Duodenal mucosa (tissue), 2 donors: Measurements from ENCODE around the gene ITGB2.

Source experiments
- H3K27ac ChIP-seq: one replicate; pipeline ENCODE4 v1.7.0; 2013; ENCODE audit warnings: low read depth, low read length
- H3K27me3 ChIP-seq, 2 donors: one replicate each; pipeline ENCODE4 v1.7.0; 2013; ENCODE audit warnings: low read length in 2 of 2, control low read depth in 1 of 2; ENCODE audit not compliant: insufficient read depth in 2 of 2, control insufficient read depth in 1 of 2
- H3K36me3 ChIP-seq, 2 donors: one replicate each; pipeline ENCODE4 v1.7.0; 2013; ENCODE audit warnings: low read length in 2 of 2, control low read depth in 1 of 2; ENCODE audit not compliant: insufficient read depth in 2 of 2, control insufficient read depth in 1 of 2
- H3K4me1 ChIP-seq, 2 donors: one replicate each; pipeline ENCODE4 v1.7.0; 2013; ENCODE audit warnings: low read length in 2 of 2, control low read depth in 1 of 2; ENCODE audit not compliant: insufficient read depth in 2 of 2, control insufficient read depth in 1 of 2
- H3K4me3 ChIP-seq, 2 donors: one replicate each; pipeline ENCODE4 v1.7.0; 2013; ENCODE audit warnings: low read length in 2 of 2, low read depth in 1 of 2
- H3K9ac ChIP-seq, 2 donors: one replicate each; pipeline ENCODE4 v1.7.0; 2013; ENCODE audit warnings: low read length in 2 of 2, low read depth in 1 of 2
- H3K9me3 ChIP-seq, 2 donors: one replicate each; pipeline ENCODE4 v1.7.0; 2013; ENCODE audit warnings: low read length in 2 of 2, control low read depth in 1 of 2; ENCODE audit not compliant: control insufficient read depth in 1 of 2

Gene ITGB2

DNA sequence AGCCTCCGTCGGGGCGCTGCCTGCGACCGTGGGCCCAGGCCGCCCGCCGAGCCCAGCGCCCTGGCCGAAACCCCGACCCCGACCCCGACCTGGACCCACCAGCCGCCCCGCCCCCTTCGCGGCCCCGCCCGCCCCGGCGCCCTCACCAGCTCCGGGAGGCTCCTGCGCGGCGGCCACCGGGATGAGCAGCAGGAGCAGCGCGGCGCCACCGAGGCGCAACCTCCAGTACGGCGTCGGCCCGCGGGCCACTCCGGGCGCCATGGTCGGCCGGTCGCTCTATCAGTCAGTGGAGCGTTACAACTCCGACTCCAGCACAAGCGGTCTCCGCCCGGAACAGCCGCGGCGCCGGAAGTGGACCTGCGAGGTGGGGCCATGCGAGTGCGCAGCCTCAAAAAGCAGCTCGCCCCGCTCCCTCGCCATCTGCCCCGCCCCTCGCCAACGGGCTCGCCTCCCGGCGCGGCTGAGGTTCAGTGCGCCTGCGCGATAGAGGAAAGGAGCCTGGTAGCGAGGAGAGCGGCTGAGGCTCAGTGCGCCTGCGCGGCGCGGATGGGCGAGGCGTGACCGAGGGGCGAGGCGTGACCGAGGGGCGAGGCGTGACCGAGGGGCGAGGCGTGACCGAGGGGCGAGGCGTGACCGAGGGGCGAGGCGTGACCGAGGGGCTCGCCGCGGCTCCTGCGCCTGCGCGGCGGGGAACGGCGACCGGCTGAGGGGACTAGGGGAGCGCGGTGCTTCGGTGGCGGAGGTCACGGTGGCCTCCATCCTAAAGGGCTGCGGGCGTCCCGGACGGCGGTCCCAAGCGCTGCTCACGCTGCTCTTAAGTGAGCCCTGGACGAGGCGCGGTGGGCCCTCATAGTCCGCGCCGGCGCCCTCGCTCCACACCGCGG is 47.1 kb downstream of the ITGB2 start, which contains the start of gene PTTG1IP:
TSS of gene PTTG1IP (minus strand) at position 335 of the 884 bp plus-strand sequence. CDS start at position 261, 74 bp downstream.
- Histone ChIP-seq H3K36me3 (no peaks in the 10 kb centered on the region), H3K9ac (peak within 1 kb of the TSS; percentile 86 to 88), H3K9me3 (no peaks in the 10 kb centered on the region), H3K27me3 (no peaks in the 10 kb centered on the region), H3K4me1 (peaks cover 36 to 65% of the 10 kb centered on the region in 2 donors), H3K4me3 (peak within 1 kb of the TSS; percentile 80 to 91), H3K27ac (peak within 1 kb of the TSS; percentile 84)

DNA sequence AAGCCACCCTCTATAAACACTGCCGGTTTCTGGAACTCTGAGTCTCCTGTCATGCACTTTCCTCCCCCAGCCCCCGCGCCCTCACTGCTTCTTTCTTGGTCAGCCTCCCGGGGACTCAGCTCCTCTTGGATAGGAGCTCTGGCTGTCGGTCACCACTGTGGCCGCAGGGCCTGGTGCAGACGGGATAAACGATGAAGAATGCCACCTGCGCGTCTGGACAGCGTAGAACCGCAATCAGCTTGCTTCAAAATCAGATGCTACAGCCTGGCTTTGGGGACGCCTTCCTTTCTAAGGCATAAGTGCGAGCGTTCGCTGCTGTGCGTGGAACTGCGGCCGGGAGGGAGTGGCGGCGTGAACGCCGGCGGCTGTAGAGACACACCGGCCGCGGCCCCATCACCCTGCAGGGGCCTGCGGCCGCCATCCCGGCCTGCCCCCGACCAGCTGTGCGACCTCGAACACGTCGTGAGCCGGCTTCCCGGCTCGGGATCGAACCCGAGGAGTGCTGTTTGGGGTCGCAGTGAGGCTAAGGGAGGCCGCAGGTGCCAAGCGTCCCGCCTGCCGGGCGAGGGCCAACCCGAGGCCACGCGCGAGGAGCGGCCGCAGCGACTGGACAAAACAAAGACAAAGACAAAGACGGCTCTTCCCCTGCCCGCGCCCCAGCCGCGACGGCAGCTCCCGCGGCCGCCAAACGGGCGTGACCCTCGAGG is 47.9 kb downstream of the ITGB2 start:
- Histone ChIP-seq H3K4me1 (peaks cover 36 to 67% of the 10 kb centered on the region in 2 donors), H3K9me3 (no peaks in the 10 kb centered on the region), H3K27me3 (no peaks in the 10 kb centered on the region), H3K4me3 (peak overlapping the region; percentile 80 to 91), H3K27ac (peak overlapping the region; percentile 71), H3K9ac (peak overlapping the region; percentile 76 to 86), H3K36me3 (no peaks in the 10 kb centered on the region)

DNA sequence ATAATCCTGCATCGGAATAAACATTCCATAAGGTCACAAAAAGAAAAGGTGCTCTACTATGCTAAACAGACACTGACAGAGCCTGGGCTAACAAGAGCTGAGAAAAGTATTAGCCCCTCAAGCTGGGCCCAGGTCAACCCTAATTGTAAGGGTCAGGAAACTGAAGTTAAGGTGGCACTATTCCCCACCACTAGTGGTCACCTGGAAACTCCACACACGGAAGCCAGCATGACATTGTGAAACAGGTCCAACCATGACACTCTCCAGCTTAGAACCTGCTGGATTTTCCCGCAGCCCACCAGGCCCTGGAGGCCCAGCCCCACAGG is 48.4 kb downstream of the ITGB2 start:
- Histone ChIP-seq H3K27me3 (no peaks in the 10 kb centered on the region), H3K4me1 (peaks cover 36 to 71% of the 10 kb centered on the region in 2 donors), H3K27ac (peak overlapping the region; percentile 15), H3K4me3 (peak overlapping the region; percentile 80 to 91), H3K36me3 (no peaks in the 10 kb centered on the region), H3K9ac (peak overlapping the region; percentile 76 to 86), H3K9me3 (no peaks in the 10 kb centered on the region)

DNA sequence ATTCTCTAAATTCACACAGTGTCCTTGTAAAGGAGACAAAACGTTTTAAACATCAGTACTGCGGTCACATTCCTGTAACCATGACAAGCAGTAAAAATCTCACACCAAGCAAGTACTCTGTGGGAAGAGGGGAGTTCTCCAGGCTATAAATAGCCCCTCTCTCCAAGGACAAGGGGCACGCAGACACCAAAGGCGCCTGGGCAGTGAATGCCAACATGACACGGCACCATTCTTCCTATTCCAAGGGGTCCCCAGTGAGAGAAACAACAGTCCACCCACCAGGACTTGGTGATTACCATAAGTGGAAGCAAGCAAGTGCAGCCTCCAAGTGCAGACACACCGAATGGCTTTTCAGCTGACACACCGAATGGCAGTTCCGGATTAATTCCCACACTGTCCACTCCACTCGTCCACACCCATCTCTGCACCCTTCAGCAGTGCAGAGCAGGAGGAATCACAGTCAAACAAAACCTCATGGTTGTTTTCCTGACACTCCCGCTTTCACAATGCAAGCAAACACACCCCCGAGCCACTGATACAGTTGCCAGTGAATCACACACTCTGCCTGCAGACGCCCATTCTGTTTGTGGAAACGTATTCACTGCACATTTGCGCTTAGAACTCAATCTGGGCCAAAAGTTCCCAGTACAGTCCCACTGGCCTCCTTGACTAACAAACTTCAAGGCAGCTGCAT is 49.0 kb downstream of the ITGB2 start:
- H3K27me3 ChIP-seq, result no peaks in the 10 kb centered on the region
- peak overlapping the region; percentile 15 for H3K27ac ChIP-seq
- no peaks in the 10 kb centered on the region for H3K9me3 ChIP-seq
- peak overlapping the region; percentile 80 to 91 for H3K4me3 ChIP-seq
- H3K4me1 ChIP-seq, result peaks cover 39 to 74% of the 10 kb centered on the region in 2 donors
- peaks cover 0 to 4% of the 10 kb centered on the region in 2 donors for H3K36me3 ChIP-seq
- H3K9ac ChIP-seq, result peak overlapping the region; percentile 76 to 86

DNA sequence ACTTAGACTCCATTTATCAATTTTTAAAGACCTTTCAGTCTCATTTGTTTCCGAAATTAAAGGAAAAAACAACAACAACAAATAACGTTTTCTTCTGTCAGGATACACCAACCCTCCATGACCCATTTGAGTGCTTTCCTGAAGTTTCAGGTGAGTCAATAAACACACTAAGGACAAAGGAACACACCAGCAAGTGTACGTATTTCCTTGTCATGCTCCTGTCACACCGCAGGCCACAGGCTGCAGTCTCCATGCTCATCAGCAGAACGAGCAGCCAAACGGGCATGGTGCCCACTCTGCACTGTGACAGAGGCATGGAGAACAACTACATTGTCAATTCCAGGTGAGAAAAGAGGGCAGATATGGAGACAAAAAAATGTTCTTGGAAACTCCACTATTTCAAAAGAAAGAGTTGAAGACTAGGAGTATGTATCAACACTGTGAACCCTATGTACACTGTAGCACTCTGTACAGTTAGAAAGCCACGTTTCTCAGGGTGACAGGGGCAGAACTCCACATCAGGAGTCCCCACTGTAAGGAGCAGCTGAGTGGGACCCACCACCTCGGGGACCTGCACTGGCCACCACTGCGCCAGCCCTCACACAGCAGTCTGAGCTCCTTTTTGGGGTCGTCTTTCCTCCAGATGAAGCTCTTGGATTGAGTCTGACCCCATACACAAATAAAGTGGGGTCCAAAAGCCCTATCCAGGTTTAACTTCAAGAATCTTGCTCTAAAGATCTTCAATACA is 49.8 kb downstream of the ITGB2 start:
- peak overlapping the region; percentile 30 for H3K27ac ChIP-seq
- peaks cover 47 to 81% of the 10 kb centered on the region in 2 donors for H3K4me1 ChIP-seq
- peak overlapping the region in 1 of 2 donors; percentile 0 for H3K9ac ChIP-seq

DNA sequence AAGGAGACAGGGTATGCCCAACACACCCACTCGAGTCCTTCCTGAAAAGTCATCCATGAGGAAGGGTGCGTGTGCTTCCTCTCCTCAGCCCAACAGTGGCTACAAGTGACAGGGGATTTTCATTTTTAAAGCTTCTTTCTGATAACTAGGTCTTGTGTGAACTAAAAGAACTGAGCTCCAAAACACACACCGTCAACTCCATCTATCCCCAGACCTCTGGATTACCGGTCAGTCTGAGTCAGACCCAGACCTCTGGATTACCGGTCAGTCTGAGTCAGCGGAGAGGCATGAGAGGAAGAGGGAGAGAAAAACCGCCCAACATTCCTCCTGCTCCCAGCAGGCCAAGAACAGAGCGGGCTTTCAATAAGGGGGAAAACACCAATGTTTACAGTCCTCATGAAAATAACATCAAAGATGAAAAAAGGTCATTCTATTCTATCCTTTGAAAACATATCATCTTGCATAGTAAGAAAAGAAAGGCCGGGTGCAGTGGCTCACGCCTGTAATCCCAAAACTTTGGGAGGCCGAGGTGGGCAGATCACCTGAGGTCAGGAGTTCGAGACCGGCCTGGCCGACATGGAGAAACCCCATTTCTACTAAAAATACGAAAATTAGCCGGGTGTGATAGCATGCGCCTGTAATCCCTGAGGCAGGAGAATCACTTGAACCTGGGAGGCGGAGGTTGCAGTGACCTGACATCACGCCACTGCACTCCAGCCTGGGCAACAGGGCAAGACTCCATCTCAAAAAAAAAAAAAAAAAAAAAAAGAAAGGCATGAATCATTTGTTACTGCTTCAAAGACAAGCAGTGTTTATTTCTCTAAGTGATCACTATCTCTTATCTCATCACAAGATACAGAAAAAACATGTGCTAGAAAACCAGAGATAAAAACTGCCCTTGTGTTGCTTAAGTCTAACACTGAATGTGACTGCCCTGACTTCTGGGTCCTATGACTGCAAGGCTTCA is 50.6 kb downstream of the ITGB2 start:
- Histone ChIP-seq H3K36me3 (peaks cover under 1 to 11% of the 10 kb centered on the region in 2 donors), H3K27me3 (no peaks in the 10 kb centered on the region), H3K9ac (peak overlapping the region in 1 of 2 donors; percentile 0), H3K4me3 (peak overlapping the region; percentile 4 to 91), H3K9me3 (no peaks in the 10 kb centered on the region), H3K27ac (no peak overlapping the region), H3K4me1 (peaks cover 55 to 81% of the 10 kb centered on the region in 2 donors)

More for the DNA sequence above, 49.8 kb downstream of the ITGB2 start:
- no peaks in the 10 kb centered on the region for H3K27me3 ChIP-seq
- peaks cover 0 to 4% of the 10 kb centered on the region in 2 donors for H3K36me3 ChIP-seq
- H3K4me3 ChIP-seq, result peak overlapping the region; percentile 80 to 91
- no peaks in the 10 kb centered on the region for H3K9me3 ChIP-seq

DNA sequence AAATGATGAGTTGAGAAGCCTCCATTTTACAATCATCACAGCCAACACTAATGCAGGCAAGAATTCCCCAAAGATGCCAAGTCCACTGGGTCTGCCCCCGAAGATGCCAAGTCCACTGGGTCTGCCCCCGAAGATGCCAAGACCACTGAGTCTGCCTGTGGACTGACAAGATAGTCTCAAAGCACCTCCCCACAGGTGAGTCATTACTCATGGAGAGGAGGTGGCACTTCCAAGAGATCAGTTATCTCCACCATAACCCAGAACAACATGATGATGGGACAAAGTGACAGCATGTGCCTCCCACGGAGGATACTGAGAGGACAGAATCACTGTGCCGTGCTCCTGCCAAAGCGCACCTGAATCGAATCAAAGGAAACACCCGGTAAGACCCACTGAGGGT is 52.0 kb downstream of the ITGB2 start:
- H3K36me3 ChIP-seq, result peaks cover 7 to 22% of the 10 kb centered on the region in 2 donors
- no peaks in the 10 kb centered on the region for H3K27me3 ChIP-seq
- no peak overlapping the region for H3K4me3 ChIP-seq
- no peak overlapping the region for H3K27ac ChIP-seq
- H3K9me3 ChIP-seq, result no peaks in the 10 kb centered on the region
- H3K4me1 ChIP-seq, result peaks cover 55 to 73% of the 10 kb centered on the region in 2 donors
- no peak overlapping the region for H3K9ac ChIP-seq

DNA sequence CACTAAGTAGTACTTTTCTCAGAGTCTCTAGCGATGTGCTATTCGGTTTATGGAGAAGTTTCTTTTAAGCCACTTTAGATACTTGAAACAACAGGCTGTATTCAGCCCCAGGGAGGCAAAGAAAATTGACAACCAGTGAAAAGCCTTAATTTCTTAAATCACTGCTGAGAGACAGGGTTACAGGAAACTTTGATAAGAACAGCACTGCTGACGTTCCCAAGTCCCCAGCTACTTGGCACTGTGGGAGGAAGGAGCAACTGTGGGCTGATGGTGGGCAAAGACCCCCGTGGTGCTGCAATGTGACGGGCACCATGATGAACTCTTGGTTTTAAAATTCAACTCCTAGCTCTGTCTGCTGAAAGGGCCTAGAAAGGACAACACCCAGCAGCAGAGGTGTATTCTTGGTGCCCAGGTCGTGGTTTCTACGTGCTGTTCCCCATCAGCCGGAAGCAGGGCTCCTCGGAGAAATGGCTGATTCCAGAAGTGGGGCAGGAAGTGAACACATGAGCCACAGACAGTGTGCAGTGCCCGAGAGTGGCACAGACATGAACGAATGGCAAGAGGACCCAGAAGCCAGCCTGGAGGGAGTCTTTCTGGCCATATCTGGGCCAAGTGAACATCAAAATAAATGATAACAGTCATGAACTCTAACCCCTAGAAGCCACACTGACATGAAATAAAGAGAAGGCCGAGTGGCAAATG is 52.5 kb downstream of the ITGB2 start:
- Histone ChIP-seq H3K27me3 (no peaks in the 10 kb centered on the region), H3K9me3 (no peaks in the 10 kb centered on the region), H3K36me3 (peaks cover 7 to 27% of the 10 kb centered on the region in 2 donors), H3K4me1 (peaks cover 55 to 73% of the 10 kb centered on the region in 2 donors), H3K4me3 (no peak overlapping the region), H3K9ac (no peak overlapping the region), H3K27ac (no peak overlapping the region)
